ENCODE measurements around the gene MUC20.
"Not testable (repeated sequence)": the region's sequence is repeated elsewhere in the genome, so short reads cannot be mapped to it uniquely, and the experiment has no call there.

Gene MUC20

DNA sequence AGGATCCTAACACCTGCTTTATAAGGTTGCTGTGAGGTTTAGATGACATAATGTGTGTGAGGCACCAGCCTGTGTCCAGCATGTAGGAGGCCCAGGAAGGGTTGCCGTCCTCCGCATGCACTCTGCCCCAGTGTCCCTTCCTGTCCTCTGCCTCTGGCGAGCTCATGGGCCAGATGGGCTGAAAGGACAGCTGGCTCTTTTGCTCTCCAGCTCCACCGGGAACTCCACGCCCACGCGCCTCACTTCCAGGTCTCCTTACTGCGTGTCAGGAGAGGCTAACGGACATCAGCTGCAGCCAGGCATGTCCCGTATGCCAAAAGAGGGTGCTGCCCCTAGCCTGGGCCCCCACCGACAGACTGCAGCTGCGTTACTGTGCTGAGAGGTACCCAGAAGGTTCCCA is 12.2 kb downstream of the MUC20 start:
- DNase-seq: no peak

DNA sequence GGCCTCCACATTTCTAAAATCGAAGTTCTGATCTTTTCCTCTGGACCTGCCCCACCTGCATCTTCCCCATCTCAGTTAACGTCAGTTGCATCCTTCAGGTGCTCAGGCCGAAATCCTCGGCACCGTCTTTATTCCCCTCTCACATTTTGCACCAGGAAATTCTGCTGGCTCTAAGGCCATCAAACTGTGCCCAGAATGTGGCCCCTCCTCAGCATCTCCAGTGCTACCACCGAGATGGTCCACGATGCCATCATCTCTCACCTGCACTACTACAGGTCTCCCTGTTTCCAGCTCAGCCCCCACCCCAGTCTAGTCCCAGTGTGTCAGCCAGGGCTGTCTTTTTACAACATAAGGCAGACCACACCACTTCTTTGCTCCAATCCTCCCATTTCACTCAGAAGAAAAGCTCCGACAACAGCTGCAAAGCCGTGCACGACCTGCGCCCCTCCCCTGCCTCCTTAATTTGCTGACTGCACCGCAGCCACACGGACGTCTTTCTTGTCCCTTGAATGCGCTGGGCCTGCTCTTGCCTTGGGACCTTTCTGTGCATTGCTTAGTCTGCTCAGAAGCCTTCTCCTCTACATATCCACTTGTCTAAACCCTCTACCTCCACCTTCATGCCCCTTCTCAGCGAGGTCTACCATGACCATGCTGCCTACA is 14.4 kb downstream of the MUC20 start:
- DNase-seq: no peak

DNA sequence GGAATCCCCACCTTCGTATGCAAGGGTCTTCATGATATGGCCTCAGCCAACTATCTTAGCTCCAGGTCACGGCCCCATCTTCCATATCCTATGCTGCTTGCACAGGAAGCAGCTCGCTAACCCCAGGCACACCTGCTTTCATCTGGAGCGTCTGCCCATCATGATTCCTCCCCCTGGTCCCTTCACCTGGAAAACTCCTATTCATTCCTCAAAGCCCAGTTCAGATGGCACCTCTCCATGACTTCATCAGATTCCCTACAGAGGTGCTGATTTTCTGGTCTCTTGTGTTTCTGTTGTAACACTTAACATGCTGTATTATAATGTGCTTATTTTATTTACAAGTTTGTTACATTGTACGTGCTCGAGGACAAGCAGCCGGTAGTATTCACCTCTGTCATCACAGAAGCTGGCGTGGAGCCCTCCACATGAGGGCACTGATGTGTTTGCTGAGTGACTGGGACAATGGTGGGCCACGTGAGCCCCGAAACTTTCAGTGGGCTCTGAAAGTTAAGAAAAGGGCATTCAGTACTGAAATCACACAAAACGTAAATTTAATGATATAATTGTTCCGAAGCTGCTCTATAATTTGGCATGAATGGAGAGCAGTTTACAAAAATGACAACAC is 16.2 kb downstream of the MUC20 start:
- DNase-seq: no peak

DNA sequence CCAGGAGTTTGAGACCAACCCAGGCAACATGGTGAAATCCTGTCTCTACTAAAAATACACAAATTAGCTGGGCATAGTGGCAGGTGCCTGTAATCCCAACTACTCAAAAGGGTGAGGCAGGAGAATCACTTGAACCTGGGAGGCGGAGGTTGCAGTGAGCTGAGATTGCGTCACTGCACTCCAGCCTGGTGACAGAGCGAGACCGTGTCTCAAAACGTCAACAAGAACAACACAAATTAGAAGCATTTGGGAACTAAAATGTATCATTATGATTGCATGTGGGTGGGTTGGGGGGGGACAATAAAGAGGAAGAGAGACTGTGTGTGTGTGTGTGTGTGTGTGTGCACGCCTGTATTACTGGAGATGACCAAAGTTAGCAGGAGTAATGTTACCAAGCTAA is 17.0 kb downstream of the MUC20 start:
- not testable (repeated sequence) for DNase-seq

DNA sequence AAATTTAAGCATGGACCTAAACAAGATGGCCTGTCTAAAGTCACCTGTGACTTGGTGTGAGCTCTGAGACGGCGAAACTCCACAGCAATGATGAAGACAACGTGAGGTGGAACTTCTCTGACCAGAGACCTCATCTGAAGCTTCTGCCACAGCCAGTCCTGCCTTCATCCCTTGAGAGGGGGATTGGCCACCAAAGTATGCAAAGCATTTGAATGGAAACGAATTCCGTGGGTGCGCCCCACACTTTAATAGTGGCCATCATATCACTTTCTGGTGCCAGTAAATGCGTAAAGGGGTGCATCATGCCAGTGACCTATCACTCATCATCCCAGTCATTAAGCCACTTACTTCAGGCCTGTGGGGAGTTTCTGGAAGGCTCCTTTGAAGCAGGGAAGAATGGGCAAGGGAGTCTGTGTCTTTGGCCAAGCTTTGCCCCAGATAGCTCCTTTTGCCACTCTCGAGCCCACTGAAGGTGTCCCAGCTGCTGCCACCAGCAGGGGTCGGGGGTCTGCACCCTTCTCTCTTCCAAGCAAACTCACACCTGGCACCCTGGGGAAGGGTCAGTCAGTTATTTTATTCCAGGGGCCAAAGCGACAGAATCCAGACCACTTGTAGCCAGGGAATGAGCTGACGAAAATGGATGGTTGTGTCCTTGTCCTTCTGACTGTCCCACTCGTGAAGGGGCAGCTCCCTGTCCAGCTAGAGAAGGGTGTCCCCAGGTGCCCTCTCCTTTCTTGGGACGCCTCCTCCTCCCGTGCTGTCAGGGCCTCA is 17.7 kb downstream of the MUC20 start:
- no peak for DNase-seq

DNA sequence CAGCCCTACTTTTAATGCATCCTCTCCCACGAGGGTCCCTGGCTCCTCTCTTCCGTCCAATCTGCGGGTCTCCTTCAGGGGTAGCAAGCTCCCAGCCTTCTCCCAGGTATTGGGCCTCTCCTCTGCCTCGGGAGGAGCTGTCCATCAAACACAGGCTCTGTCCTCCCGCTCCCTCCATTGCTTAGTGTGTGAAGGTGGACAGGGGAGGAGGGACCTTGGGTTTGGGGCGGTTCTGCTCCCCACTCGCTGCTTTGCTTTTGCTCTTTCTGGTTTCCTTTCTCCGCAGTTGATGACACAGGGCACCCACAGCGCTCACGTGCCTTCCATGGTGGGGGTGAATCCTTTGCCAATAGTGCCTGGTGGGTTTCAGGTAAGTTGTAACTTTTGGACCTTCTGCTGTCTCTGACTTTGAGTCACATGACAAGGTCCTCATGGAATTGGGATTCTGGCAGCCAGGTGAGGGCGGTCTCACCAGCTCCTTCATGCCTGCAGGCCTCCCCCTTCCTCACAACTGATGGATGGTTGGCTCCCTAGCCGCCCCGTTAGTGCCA is 18.9 kb downstream of the MUC20 start:
- no peak for DNase-seq

DNA sequence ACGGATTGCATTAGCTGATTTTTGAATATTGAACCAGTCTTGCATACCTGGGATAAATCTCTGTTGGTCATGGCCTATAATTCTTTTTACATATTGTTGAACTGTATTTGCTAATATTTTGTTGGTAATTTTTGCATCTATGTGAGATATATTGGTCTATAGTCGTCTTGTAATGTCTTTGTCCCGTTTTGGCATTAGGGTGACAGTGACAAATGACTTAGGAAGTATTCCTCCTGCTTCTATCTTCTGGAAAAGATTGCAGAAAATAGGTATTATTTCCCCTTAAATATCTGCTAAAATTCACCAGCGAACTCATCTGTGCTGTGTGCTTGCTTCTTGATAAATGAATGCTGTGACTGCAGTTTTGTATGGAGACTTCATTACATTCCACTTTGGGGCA is 23.7 kb downstream of the MUC20 start:
- no peak for DNase-seq

DNA sequence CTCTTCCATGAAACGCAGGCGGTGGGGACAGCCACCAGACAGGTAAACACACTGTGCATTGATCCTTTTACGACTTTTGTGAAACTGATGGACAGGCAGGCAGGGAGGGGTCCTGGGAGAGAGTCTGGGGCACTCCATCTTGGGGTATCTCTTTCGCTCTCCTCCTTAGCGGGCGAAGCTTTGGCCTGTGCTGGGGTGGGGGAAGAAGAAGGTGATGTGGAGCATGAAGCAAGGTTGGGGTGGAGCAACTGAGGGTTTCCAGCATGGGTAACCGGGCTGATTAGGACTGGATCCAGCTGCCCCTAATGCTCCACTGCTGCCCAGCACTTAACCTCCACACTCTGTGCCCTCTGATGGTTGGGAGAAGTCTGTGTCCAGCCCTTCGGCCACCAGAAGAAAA is 25.6 kb downstream of the MUC20 start:
- DNase-seq: no peak

DNA sequence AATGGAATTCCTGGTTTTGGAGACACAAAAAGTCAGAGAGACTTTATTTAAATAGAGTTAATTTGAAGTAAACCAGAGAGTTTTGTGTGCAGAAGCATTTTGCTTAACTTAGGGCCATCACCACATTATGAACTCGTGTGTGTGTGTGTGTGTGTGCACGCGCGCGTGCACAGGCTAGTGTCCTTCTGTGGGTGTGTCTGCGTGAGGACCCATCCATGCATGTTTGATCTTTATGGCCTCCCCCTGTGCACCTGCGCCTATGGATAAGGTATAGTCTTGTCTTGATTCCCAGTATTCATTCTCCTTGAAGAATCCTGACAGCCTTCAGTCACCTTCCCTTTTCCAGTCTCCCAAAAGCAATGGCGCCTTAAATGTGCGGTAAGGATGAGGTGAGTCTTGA is 26.0 kb downstream of the MUC20 start:
- no peak for DNase-seq

DNA sequence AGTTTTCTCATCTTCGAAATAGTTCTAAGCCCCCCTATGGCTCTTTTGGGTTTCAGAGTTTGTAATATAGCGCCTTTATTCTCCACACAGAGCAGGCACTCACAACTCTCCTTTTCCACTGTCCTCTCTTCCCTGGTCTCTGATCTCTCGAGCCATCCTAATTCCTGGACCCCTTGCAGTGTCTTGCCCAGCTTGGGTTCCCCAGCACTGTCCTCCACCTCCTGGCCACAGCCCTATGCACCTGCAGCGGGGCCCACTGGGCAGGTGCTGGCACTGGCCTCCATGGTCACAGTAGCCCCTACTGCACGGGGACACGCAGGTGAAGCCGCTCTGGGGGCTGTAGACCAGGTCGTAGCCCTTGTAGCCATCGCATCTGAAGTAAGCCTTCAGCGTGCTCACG is 27.9 kb downstream of the MUC20 start:
- no peak for DNase-seq

DNA sequence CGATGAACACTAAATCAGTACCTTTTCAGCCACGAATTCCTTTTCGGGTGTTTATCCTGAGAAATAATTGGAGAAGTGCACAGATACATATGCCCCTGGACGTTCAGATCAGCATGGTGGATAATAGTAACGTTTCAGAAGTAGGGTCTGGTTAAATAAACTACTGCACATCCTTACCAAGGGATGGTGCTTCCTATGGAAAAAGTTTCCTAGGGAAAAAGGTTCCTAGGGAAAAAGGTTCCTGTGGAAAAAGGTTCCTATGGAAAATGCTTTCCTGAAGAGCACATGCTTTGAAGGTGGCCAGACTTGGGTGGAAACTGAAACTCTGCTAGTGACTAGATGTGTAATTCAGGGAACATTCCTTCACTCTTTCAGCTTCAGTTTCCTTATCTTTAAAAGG is 28.3 kb downstream of the MUC20 start:
- not testable (repeated sequence) for DNase-seq

DNA sequence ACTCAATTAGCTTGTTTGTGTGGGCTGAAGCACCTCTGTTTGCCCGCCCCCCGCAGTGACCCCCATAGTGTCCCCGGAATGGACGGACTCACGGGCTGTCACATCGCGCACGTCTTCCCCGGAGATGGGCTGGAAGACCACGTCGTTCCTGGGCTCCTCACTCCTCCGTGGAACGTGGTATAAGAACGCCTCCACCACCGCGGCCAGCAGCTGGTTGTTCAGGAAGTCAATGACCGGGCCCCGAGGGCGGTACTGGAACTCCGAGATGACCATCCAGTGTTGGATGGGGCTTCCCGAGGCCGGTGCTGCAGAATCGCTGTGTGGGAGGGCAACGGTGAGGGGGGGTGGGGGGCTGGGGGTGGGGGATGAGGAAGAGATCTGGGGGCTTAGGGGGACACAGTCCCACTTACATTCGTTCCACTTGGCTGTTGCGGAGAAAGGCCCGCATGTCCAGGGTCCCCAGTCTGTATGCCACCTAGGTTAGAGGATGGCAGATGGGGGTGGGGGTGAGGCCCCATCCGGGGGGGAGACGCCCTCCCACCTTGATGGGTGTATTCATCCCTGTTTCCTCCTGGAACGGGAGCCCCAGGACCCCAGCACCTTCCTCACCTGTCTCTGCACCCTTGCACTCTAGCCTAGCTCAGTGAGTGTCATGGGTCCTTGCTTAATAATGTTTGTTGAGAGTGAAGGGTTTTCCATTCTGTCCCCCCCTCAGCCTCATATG is 30.2 kb downstream of the MUC20 start:
- DNase-seq: no peak

DNA sequence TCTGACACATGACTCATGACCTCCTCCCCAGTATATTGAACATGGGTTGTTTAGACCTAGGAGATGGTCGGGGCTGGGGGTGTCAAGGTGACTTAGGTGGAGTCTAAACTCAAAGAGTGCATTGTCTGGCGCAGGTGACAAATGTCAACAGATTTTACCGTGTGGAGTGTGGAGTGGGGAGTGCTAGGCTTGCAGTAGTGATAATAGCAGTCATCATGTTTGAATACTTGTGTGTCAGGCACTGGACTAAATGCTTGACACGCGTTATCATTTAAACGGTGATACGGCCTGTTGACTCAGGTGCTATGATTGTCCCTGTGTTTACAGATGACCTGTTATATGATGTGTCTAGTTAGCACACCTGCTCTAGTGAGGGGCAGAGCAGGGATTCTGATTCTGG is 30.8 kb downstream of the MUC20 start:
- peak; percentile 80 for DNase-seq

DNA sequence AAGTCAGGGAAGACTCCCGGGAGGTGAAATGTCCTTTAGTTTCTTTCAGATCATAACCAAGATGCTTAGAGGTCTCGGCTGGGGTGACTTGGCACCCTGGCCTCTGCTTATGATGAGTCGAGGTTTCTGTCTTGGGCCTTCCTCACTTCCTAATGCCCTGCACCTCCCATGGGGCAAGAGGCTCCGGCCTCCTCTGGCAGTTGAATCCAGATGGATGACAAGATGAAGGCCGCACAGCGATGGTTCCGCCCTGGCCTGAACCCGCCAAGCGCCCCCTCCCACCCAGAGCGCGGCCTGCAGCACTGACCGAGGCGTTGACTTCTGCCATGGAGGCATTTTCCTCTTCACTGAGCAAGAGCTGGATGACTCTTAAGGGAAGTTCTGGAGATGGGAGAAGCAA is 31.3 kb downstream of the MUC20 start:
- no peak for DNase-seq

DNA sequence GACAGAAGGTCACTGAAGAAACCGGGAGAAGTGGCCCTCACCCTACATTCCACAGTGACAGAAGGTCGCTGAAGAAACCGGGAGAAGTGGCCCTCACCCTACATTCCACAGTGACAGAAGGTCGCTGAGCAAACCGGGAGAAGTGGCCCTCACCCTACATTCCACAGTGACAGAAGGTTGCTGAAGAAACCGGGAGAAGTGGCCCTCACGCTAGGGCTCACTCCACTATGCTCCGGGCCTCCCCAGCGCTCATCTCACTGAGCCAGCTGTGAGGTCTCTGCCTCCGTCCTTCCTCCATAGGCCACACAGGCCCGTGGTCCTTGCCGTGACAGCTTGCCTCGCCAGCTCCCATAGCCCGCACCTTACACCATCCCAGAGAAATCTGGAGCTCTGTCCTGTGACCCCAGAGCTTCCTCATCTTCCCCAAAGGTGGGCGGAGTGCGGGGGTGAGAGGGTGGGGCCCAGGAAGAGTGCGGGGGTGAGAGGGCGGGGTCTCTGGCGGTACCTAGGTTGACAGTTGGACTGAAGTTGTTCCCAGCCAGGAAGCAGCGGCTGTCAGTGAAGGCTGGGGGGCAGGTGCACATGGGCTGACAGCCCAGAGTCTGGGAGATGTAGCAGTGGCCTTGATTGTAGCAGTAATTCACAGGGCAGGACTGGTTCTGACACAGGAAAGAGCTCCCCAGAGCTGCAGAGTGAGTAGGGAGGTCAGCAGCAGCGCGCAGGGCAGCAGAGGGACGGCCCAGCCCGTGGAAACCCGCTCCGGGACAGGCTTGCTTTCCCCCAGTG is 32.0 kb downstream of the MUC20 start:
- peak; percentile 12 for DNase-seq

DNA sequence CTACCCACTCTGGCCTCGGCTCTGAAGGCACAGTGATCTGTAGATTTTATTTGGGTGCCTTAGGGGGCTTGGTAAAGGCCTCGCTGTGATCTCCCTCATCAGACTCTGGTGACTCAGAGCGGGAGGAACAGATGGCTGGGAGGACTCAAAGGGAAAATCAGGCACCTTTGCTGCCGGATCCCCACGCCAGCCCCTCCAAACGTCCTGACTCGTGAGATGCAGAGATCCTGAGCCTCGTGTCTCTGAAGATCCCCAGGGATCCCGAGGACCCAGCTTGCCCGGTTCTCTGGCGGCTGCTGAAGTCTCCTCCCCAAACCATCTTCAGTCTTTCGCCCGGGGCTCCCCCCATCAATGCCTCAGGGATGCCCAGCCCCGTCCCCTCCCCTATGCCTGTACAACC is 32.8 kb downstream of the MUC20 start:
- no peak for DNase-seq

DNA sequence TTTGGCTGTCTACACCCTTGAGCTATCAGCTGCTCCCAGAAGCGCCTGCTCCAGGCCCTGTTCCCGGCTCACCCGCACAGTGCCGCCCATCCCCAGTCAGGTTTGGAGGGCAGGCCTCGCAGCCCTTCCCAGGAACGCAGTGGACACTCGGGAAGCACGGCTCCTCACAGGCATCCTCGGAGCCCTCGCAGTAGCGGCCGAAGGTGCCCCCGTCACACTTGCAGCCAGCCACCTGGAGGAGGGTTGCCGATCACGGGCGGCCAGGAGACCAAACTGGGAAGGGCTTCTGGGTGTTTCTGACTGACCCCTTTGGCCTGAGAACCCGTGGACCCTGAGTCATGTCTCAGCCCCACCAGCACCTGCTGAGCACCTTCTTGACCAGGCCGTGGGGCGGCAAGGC is 33.4 kb downstream of the MUC20 start:
- no peak for DNase-seq

DNA sequence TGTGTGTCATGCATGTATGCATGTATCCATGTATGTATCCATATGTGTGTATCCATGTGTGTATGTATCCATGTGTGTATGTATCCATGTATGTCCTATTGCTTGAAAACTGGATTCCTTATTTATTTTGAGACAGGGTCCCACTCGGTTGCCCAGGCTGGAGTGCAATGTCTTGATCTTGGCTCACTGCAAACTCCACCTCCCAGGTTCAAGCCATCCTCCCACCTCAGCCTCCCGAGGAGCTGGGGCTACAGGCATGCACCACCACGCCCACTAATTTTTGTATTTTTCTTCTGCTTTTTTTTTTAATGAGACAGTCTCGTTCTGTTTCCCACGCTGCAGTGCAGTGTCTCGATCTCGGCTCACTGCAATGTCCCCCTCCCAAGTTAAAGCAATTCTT is 34.1 kb downstream of the MUC20 start:
- no peak for DNase-seq

DNA sequence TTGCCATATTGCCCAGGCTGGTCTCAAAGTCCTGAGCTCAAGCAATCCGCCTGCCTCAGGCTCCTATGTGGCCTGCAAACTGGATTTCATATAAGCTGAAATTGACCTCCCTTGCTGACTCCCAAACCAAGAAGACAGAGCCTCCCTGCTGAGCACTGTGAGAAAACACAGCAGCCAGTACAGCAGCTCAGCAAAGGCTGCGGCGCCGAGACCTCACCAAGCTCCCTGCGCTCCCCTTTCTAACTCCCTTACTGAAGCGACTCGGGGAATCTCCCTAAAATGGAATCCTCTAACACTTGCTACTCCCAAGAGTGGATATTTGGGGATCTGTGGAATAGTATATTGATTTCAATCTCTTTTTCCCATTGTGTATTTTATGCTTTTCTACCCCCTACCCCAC is 34.6 kb downstream of the MUC20 start:
- peak; percentile 5 for DNase-seq

DNA sequence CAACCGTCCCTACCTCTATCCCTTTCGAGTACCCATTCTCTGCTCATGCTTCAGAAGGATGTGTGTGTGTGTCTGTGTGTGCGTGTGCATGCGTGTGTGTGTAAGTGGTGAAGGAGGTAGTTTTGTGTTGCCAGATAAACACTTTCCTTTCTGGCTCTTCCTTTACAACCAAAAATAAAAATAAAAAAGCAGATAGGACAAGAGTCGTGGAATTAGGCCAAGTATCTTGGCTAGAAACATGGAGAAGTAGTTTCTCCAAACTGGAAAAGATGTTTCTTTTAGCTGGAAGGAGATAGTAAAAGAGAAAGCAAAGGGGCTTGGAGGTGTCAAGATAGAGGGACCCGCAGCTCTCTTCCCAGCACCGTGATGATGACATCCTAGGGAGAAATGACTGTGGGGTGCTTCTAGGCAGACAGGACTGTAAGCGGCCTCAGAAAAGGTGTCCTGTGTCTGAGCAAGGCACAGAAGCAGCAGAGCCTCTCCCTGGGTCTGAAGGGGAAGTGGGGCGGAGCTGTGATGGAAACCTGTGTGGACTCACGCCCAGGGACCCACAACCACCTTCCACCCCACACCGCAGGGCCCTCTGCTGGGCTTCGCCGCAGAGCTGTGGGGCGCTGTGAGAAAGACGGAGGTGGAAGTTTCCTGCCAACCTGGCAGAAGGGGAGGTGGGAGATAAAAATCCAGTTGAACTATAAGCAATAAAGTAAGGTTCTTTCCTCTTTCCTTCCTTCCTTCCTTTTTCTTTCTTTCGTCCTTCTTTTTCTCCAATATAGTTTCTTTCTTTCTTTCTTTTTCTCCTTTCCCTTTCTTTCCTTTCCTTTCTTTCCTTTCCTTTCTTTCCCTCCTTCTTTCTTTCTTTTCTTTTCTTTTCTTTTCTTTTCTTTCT is 35.3 kb downstream of the MUC20 start:
- DNase-seq: no peak

DNA sequence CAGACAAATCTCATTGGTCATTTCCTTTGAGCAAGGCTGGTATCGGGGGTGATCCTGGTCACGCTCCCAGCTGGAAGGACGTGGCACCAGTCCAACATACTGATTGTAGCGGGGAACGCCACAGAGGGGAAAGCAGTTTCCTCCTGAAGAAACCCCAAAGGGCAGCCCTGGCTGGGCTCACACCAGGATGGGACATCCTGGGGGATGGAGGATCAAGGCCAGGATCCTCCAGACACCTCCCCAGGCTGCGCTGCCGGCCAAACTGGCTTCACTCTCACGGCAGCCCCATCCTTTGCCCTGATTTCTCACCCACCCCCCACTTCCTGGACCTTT is 36.6 kb downstream of the MUC20 start:
- peak; percentile 64 for DNase-seq

DNA sequence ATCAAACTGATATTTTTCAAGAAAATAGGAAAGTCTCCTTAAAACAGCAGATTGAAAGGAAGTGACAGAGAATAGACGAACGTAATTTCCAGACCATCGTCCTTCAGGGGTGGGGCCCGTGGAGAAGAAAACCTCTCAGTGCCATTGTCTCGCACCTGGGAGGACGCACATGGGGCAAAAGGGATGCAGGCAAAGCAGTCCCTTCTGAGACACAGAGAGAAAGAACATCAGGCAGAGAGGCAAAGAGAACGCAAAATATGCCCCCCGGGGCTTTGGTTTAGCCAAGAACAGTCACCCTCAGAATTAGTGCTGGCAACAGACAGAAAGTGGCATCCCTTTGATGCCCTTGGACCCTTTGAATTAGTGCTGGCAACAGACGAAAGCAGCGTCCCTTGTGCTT is 37.0 kb downstream of the MUC20 start:
- no peak for DNase-seq

Measured in NCI-H69 (cell line).